GM19351 (cell line): Measurements from ENCODE around the gene GAS7.

Source experiments
- ATAC-seq: cut with Tn5 transposase; IDR thresholded peaks from one replicate; pipeline ENCODE4 v1.9.1; 2021; ENCODE audit warnings: mild to moderate bottlenecking, moderate library complexity; ENCODE audit not compliant: unreplicated experiment

The GAS7 gene

GRCh38 chr17:10198509-10199249 is at the start of gene GAS7:
GAS7 (minus strand) TSS chr17:10198606.
- peak; percentile 74 for ATAC-seq

GRCh38 chr17:10247810-10248209 is 49.4 kb upstream of the GAS7 start:
- no peak for ATAC-seq

- ATAC-seq: no peak
Measured at GRCh38 chr17:10243883-10244844, 45.8 kb upstream of the GAS7 start.

- ATAC-seq: no peak
Measured at GRCh38 chr17:10241781-10242180, 43.4 kb upstream of the GAS7 start.

GRCh38 chr17:10238661-10239060 is 40.3 kb upstream of the GAS7 start:
- ATAC-seq: no peak

GRCh38 chr17:10234033-10234432 is 35.6 kb upstream of the GAS7 start:
- ATAC-seq: no peak

GRCh38 chr17:10233161-10233560 is 34.8 kb upstream of the GAS7 start:
- ATAC-seq: no peak

- ATAC-seq: no peak
Measured at GRCh38 chr17:10229181-10229580, 30.8 kb upstream of the GAS7 start.

GRCh38 chr17:10226930-10227695 is 28.7 kb upstream of the GAS7 start:
- peak; percentile 65 for ATAC-seq

- no peak for ATAC-seq
Measured at GRCh38 chr17:10224582-10225195, 26.3 kb upstream of the GAS7 start.

- ATAC-seq: no peak
Measured at GRCh38 chr17:10219193-10219592, 20.8 kb upstream of the GAS7 start.

GRCh38 chr17:10217916-10218315 is 19.5 kb upstream of the GAS7 start:
- ATAC-seq: no peak

GRCh38 chr17:10216213-10216938 is 18.0 kb upstream of the GAS7 start:
- no peak for ATAC-seq

GRCh38 chr17:10215286-10215685 is 16.9 kb upstream of the GAS7 start:
- no peak for ATAC-seq

- ATAC-seq: no peak
Measured at GRCh38 chr17:10211666-10212065, 13.3 kb upstream of the GAS7 start.

GRCh38 chr17:10210151-10210574 is 11.8 kb upstream of the GAS7 start:
- no peak for ATAC-seq

GRCh38 chr17:10208604-10209193 is 10.3 kb upstream of the GAS7 start:
- ATAC-seq: no peak

- ATAC-seq: no peak
Measured at GRCh38 chr17:10207153-10207552, 8.7 kb upstream of the GAS7 start.

GRCh38 chr17:10205549-10206185 is 7.3 kb upstream of the GAS7 start:
- no peak for ATAC-seq
